K562 (cell line): ENCODE measurements around the gene KCND1. TPM values are rescaled to one million over a fixed set of nuclear protein-coding genes. Genes with fewer than 3 reads are reported as not detected.

Source experiments
- ATAC-seq: fragments of 200-7000 bp; cut with Tn5 transposase; 3 replicates; pipeline ENCODE4 v1.9.1; 2020; ENCODE audit warnings: moderate library complexity
- BruUV-seq: library from RNA; stranded (reverse); fragments of 400-500 nt; replicated peaks from 2 replicates; lab custom pipeline; 2021; lab: Mats Ljungman, UMichigan
- CTCF ChIA-PET: fragments of 300-600 bp; formaldehyde crosslinking; extraction: SDS; loops from one replicate; lab custom pipeline; 2021; ENCODE audit warnings: low intra/inter-chr PET ratio; lab: Yijun Ruan, JAX
- POLR2A ChIA-PET: fragments of 300-600, 350-650 bp; sonication (Branson Sonifier 250); formaldehyde crosslinking; extraction: SDS; loops from one replicate; lab custom pipeline; 2021; ENCODE audit warnings: antibody characterized with exemption, inconsistent platforms; lab: Yijun Ruan, JAX
- DNase-seq, 4 experiments: peaks; one replicate each; pipeline versions ENCODE4 v3.0.0 to v3.0.0-alpha.2; 2011 to 2018; ENCODE audit warnings: low spot score in 3 of 4, mixed read lengths in 3 of 4; ENCODE audit errors: extremely low read depth in 1 of 4
- FAIRE-seq: peaks from 2 replicates; lab custom pipeline; 2011; peaks lifted over from hg19 to GRCh38; lab: Jason Lieb, UNC
- H2AFZ ChIP-seq: 2 replicates; pipeline ENCODE4 v1.6.0; 2011; ENCODE audit warnings: low read depth, low read length, control low read depth, inconsistent platforms
- H3K27ac ChIP-seq: fragments of 200-600 bp; 3 replicates; pipeline ENCODE4 v1.8.0; 2011; ENCODE audit warnings: low read depth, mild to moderate bottlenecking, control low read depth, inconsistent platforms, low read length, moderate library complexity, mixed read lengths; ENCODE audit errors: extremely low read depth
- H3K27me3 ChIP-seq, 2 experiments: fragments of 300-600 bp in 1 of 2; 2 replicates in 1 of 2; 3 replicates in 1 of 2; pipeline versions ENCODE4 v1.6.0 to v1.8.0; 2011; ENCODE audit warnings: inconsistent platforms in 2 of 2, low read length in 2 of 2, mild to moderate bottlenecking in 1 of 2, mixed read lengths in 1 of 2, moderate library complexity in 1 of 2; ENCODE audit not compliant: control insufficient read depth in 2 of 2, insufficient read depth in 2 of 2
- H3K36me3 ChIP-seq: fragments of 300-600 bp; 3 replicates; pipeline ENCODE4 v1.8.0; 2011; ENCODE audit warnings: mild to moderate bottlenecking, low read length, inconsistent platforms; ENCODE audit not compliant: control insufficient read depth, insufficient read depth
- H3K4me1 ChIP-seq, 2 experiments: fragments of 200-600 bp in 1 of 2; replicated peaks in 1 of 2; 2 replicates in 1 of 2; 3 replicates in 1 of 2; pipeline versions ENCODE4 v1.5.1 to v1.8.0; 2011; ENCODE audit warnings: inconsistent platforms in 2 of 2, low read length in 2 of 2, mild to moderate bottlenecking in 1 of 2, mixed read lengths in 1 of 2, moderate library complexity in 1 of 2; ENCODE audit not compliant: control insufficient read depth in 2 of 2, insufficient read depth in 2 of 2
- H3K4me2 ChIP-seq: 2 replicates; pipeline ENCODE4 v1.6.1; 2011; ENCODE audit warnings: low read length, control low read depth, inconsistent platforms, mixed read lengths; ENCODE audit not compliant: insufficient read depth
- H3K4me3 ChIP-seq: fragments of 200-600 bp; sonication (generic), shearing (Covaris generic); 2 replicates; pipeline ENCODE4 v1.5.1; 2016; ENCODE audit warnings: control low read depth, inconsistent platforms
- H3K79me2 ChIP-seq: fragments of 200-600 bp; 3 replicates; pipeline ENCODE4 v1.8.0; 2011; ENCODE audit warnings: low read length, inconsistent platforms; ENCODE audit not compliant: control insufficient read depth, insufficient read depth
- H3K9ac ChIP-seq, 2 experiments: 2 replicates each; pipeline versions ENCODE4 v1.6.0 to v1.6.1; 2011; ENCODE audit warnings: low read depth in 2 of 2, low read length in 2 of 2, control low read depth in 1 of 2, inconsistent platforms in 1 of 2, mild to moderate bottlenecking in 1 of 2, mixed read lengths in 1 of 2; ENCODE audit not compliant: insufficient read depth in 1 of 2
- H3K9me1 ChIP-seq: one replicate; pipeline ENCODE4 v1.6.0; 2011; ENCODE audit warnings: inconsistent platforms, mild to moderate bottlenecking, low read length, moderate library complexity; ENCODE audit not compliant: control insufficient read depth, insufficient read depth
- H3K9me3 ChIP-seq: replicated peaks from 2 replicates; pipeline ENCODE4 v1.5.1; 2011; ENCODE audit warnings: low read depth, low read length, inconsistent platforms; ENCODE audit not compliant: control insufficient read depth, insufficient read depth
- H4K20me1 ChIP-seq: replicated peaks from 2 replicates; pipeline ENCODE4 v1.6.1; 2011; ENCODE audit warnings: low read length, inconsistent platforms, mixed read lengths; ENCODE audit not compliant: control insufficient read depth, insufficient read depth
- FOXK2 ChIP-seq, 2 experiments: fragments of 450-650 bp; IDR thresholded peaks in 1 of 2; conservative IDR thresholded peaks in 1 of 2; 2 replicates each; pipeline ENCODE4 v1.6.1; 2016; ENCODE audit warnings: low read depth in 2 of 2, mild to moderate bottlenecking in 1 of 2
- TAF1 ChIP-seq: IDR thresholded peaks from 2 replicates; pipeline ENCODE4 v1.6.1; 2011; ENCODE audit warnings: mild to moderate bottlenecking, low read length, moderate library complexity; ENCODE audit not compliant: insufficient read depth, control insufficient read depth, severe bottlenecking; ENCODE audit errors: extremely low read depth
- TRIM24 ChIP-seq, 2 experiments: fragments of 450-650 bp; IDR thresholded peaks; 2 replicates each; pipeline ENCODE4 v1.6.1; 2016
- WGBS: fragments of 100-300 bp; shearing (Covaris generic); methylation state at CpG from one replicate; pipeline ENCODE4 v1.1.6; 2016; ENCODE audit warnings: low coverage, mixed read lengths; ENCODE audit not compliant: insufficient coverage; ENCODE audit errors: missing lambda C conversion rate; 5-methylcytosine and 5-hydroxymethylcytosine counted together
- in situ Hi-C: fragments of 300-500 bp; cut with MboI; formaldehyde crosslinking; loops from 4 replicates; pipeline ENCODE4 v1.15.0; 2018; ENCODE audit warnings: inconsistent platforms, mixed read lengths
- intact Hi-C: fragments of 100-400 bp; cut with micrococcal nuclease; formaldehyde crosslinking; loops from 2 replicates; pipeline ENCODE4 v1.14.2; 2022
- polyA plus RNA-seq, 8 experiments: library from polyadenylated mRNA; depleted of rRNA in 4 of 8; stranded (reverse) in 5 of 8; unstranded in 3 of 8; fragments of >200 nt; fragmentation: Nextera tagmentation in 2 of 8; fragmentation: Illumina TruSeq in 1 of 8; extraction: Ambion mirVana in 2 of 8; extraction: Trizol in 1 of 8; gene quantifications; 2 replicates each; pipeline versions ENCODE4 v1.2.1 to v1.2.3, GENCODE V29; 2011 to 2014; ENCODE audit warnings: inconsistent platforms in 1 of 8, missing spikeins in 1 of 8
- total RNA-seq, 7 experiments: library from RNA; depleted of rRNA in 6 of 7; stranded (reverse); fragments of >200 nt in 6 of 7; fragmentation: Illumina TruSeq in 2 of 7; extraction: Trizol in 2 of 7; gene quantifications; 2 replicates each; pipeline versions ENCODE4 v1.2.1 to v1.2.3, GENCODE V29; 2011 to 2021; ENCODE audit warnings: low replicate concordance in 1 of 7
- TF ChIP-seq, protein P1 (sequence below), 2 experiments: fragments of 450-650 bp in 1 of 2; IDR thresholded peaks; 2 replicates each; pipeline ENCODE4 v1.6.1; 2011 to 2017; ENCODE audit warnings: low read depth in 2 of 2, antibody characterized with exemption in 1 of 2, borderline replicate concordance in 1 of 2, low read length in 1 of 2, mild to moderate bottlenecking in 1 of 2, mixed read lengths in 1 of 2; ENCODE audit not compliant: control insufficient read depth in 1 of 2

KCND1 gene
- total and polyA plus RNA-seq, 9 of the 15 experiments (the other 6 are each of a cell fraction or from before 2014, with no cell fraction given): 0.06 to 0.83 (median 0.39) TPM; not detected in 1

DNA sequence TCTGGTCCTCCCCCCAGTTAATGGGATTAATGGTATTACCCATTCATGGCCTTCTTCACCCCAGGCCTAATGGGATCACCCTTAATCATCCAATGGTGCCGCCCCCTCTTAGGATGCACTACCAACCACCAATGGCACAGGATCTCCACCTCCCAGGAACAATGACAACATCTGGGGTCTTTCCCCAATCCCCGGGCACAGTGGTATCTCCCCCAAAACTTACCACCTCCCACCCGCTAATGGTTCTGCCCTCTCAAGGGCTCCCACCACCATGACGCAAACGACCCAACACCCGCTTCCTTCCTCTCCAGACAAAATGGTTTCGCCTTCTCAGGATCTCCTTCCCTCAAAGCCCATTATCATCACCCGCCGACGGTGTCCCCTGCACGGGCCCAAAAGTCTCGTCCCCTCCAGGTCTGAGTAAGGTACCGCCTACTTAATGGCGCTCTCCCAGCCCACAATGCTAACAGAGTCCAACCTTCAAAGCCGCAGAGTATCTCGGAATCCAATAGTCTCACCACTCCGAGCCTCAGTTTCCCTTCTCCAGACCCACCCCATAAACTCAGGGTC, 30.0 kb upstream of the KCND1 start (continued):
- TF ChIP-seq, protein P1, sequence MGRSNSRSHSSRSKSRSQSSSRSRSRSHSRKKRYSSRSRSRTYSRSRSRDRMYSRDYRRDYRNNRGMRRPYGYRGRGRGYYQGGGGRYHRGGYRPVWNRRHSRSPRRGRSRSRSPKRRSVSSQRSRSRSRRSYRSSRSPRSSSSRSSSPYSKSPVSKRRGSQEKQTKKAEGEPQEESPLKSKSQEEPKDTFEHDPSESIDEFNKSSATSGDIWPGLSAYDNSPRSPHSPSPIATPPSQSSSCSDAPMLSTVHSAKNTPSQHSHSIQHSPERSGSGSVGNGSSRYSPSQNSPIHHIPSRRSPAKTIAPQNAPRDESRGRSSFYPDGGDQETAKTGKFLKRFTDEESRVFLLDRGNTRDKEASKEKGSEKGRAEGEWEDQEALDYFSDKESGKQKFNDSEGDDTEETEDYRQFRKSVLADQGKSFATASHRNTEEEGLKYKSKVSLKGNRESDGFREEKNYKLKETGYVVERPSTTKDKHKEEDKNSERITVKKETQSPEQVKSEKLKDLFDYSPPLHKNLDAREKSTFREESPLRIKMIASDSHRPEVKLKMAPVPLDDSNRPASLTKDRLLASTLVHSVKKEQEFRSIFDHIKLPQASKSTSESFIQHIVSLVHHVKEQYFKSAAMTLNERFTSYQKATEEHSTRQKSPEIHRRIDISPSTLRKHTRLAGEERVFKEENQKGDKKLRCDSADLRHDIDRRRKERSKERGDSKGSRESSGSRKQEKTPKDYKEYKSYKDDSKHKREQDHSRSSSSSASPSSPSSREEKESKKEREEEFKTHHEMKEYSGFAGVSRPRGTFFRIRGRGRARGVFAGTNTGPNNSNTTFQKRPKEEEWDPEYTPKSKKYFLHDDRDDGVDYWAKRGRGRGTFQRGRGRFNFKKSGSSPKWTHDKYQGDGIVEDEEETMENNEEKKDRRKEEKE (IDR thresholded peaks at IDR 0.05; ENCODE audit: borderline replicate concordance in 1 of 2, control insufficient read depth in 1 of 2, low read depth in 2 of 2, low read length in 1 of 2): peak in 1 of 2 experiments; percentile 25; a peak in 1 of 4 replicates
- TF ChIP-seq FOXK2 (conservative IDR thresholded peaks at IDR 0.05 in 1 of 2, IDR thresholded peaks at IDR 0.05 in 1 of 2; ENCODE audit: low read depth in 2 of 2): peak in 1 of 2 experiments; percentile 71; a peak in 1 of 4 replicates

DNA sequence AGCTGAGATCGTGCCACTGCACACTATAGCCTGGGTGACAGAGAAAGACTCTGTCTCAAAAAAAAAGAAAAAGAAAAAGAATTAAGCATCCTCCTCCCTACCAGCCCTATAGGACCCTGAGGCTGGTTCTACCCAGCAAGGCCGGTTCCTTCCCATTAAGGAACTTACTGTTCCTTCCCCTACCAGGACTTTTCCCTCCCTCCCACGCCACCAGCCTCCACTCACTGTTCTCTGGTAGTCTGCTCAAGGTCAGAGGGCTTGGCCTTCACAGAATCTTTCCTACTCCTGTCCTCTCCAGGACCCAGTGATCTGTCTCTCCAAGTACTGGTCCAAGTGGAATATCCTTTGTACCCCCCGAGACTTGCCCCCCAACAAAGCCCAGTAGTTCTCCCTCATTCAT, 29.0 kb upstream of the KCND1 start:
- CTCF ChIA-PET: no interaction called here
- H2AFZ ChIP-seq: no peak overlapping the region
- in situ Hi-C loops: no loop called here
- H3K79me2 ChIP-seq: peaks cover 18% of the 10 kb centered on the region
- intact Hi-C loops: loop anchor here (5.0 kb wide), 2 partner anchors 42 to 43 kb away; partner anchors contain the start of genes OTUD5 and TFE3
- no peak for ATAC-seq
- 90% methylated on average over 3 of the region's 4 CpGs for WGBS
- peaks cover 3 to 6% of the 10 kb centered on the region in 2 experiments; a peak in 2 of 5 replicates for H3K4me1 ChIP-seq
- peak overlapping the region; percentile 94 for H3K4me2 ChIP-seq
- POLR2A ChIA-PET: no interaction called here
- BruUV-seq: no TSS peak
- no peaks in the 10 kb centered on the region for H4K20me1 ChIP-seq
- no peaks in the 10 kb centered on the region for H3K27me3 ChIP-seq
- no peaks in the 10 kb centered on the region for H3K9me3 ChIP-seq
- peaks cover 34% of the 10 kb centered on the region; the same call in 2 of the 3 replicates for H3K36me3 ChIP-seq
- FAIRE-seq: no peak
- H3K9me1 ChIP-seq: no peaks in the 10 kb centered on the region
- DNase-seq: no peak
- H3K9ac ChIP-seq: no peak overlapping the region
- TF ChIP-seq TRIM24 (IDR thresholded peaks at IDR 0.05): no peak
- no peak for TF ChIP-seq TAF1
- TF ChIP-seq, all 486 proteins: peak for 0
- Histone ChIP-seq H3K27ac (no peak overlapping the region; the same call in 2 of the 3 replicates), H3K4me3 (no peak overlapping the region)
